WTC11 (cell line): Measurements from ENCODE around the gene APOE. TPM values are rescaled to one million over a fixed set of nuclear protein-coding genes. Genes with fewer than 3 reads are reported as not detected.
A peak's percentile ranks its signal among the peaks of the same experiment; 100 is the strongest.
"Not testable (repeated sequence)": the region's sequence is repeated elsewhere in the genome, so short reads cannot be mapped to it uniquely, and the experiment has no call there.

Experiments used
- ATAC-seq: fragments of 200-7000 bp; cut with Tn5 transposase; 2 replicates; pipeline ENCODE4 v1.10.0; 2021; ENCODE audit warnings: mild to moderate bottlenecking, moderate library complexity
- CTCF ChIA-PET: fragments of 300-600 bp; sonication (Branson Sonifier 250); formaldehyde crosslinking; loops from one replicate; lab custom pipeline; 2021; ENCODE audit warnings: antibody characterized with exemption; lab: Charles Lee
- POLR2A ChIA-PET: fragments of 350-600 bp; sonication (Branson Sonifier 250); formaldehyde crosslinking; loops from one replicate; lab custom pipeline; 2021; ENCODE audit warnings: antibody characterized with exemption; lab: Charles Lee
- DNase-seq: peaks from one replicate; pipeline ENCODE4 v3.0.0; 2021; ENCODE audit warnings: low spot score
- H3K27ac Mint-ChIP-seq: 2 replicates; pipeline ENCODE4 v1.8.0; 2021; ENCODE audit warnings: mixed read lengths
- H3K27me3 Mint-ChIP-seq: 2 replicates; pipeline ENCODE4 v1.8.0; 2021; ENCODE audit warnings: low read depth, mild to moderate bottlenecking, moderate library complexity, mixed read lengths
- H3K36me3 Mint-ChIP-seq: 2 replicates; pipeline ENCODE4 v1.8.0; 2021; ENCODE audit warnings: mixed read lengths
- H3K4me1 Mint-ChIP-seq: 2 replicates; pipeline ENCODE4 v1.8.0; 2022; ENCODE audit warnings: mixed read lengths
- H3K4me3 Mint-ChIP-seq: 2 replicates; pipeline ENCODE4 v1.8.0; 2021; ENCODE audit warnings: mild to moderate bottlenecking, moderate library complexity, mixed read lengths
- H3K9me3 Mint-ChIP-seq: 2 replicates; pipeline ENCODE4 v1.8.0; 2021; ENCODE audit warnings: mixed read lengths
- CREM ChIP-seq: sonication (generic); formaldehyde crosslinking; IDR thresholded peaks from 2 replicates; pipeline ENCODE4 v1.8.1; 2022; ENCODE audit warnings: mild to moderate bottlenecking, missing genetic modification reagents, moderate library complexity
- CTCF ChIP-seq: fragments of 200-600 bp; IDR thresholded peaks from 2 replicates; pipeline ENCODE4 v1.8.0; 2022; ENCODE audit warnings: antibody characterized with exemption
- FOXP1 ChIP-seq: sonication (generic); formaldehyde crosslinking; IDR thresholded peaks from 2 replicates; pipeline ENCODE4 v1.8.0; 2022; ENCODE audit warnings: missing genetic modification reagents, mild to moderate bottlenecking, moderate library complexity, borderline replicate concordance
- GABPB1 ChIP-seq: sonication (generic); formaldehyde crosslinking; IDR thresholded peaks from 2 replicates; pipeline ENCODE4 v1.8.1; 2023; ENCODE audit warnings: mild to moderate bottlenecking, missing genetic modification reagents
- NFYB ChIP-seq: sonication (generic); formaldehyde crosslinking; conservative IDR thresholded peaks from 2 replicates; pipeline ENCODE4 v1.8.0; 2022; ENCODE audit warnings: low read depth, missing genetic modification reagents
- TP53 ChIP-seq: sonication (generic); formaldehyde crosslinking; IDR thresholded peaks from 2 replicates; pipeline ENCODE4 v1.8.1; 2023; ENCODE audit warnings: mild to moderate bottlenecking, missing genetic modification reagents
- ZNF121 ChIP-seq: sonication (generic); formaldehyde crosslinking; IDR thresholded peaks from 2 replicates; pipeline ENCODE4 v1.8.0; 2023; ENCODE audit warnings: missing genetic modification reagents
- ZNF263 ChIP-seq: sonication (generic); formaldehyde crosslinking; IDR thresholded peaks from 2 replicates; pipeline ENCODE4 v1.8.1; 2022; ENCODE audit warnings: low read depth, mild to moderate bottlenecking, moderate library complexity, missing genetic modification reagents
- total RNA-seq: library from RNA; stranded (reverse); gene quantifications from 3 replicates; pipeline ENCODE4 v1.2.3, GENCODE V29; 2021
- TF ChIP-seq, protein P1 (sequence below): sonication (generic); formaldehyde crosslinking; IDR thresholded peaks from 2 replicates; pipeline ENCODE4 v1.8.0; 2022; ENCODE audit warnings: mild to moderate bottlenecking, missing genetic modification reagents
- TF ChIP-seq, protein P2 (sequence below): sonication (generic); formaldehyde crosslinking; IDR thresholded peaks from 2 replicates; pipeline ENCODE4 v1.8.1; 2023; ENCODE audit warnings: mild to moderate bottlenecking, moderate library complexity, missing genetic modification reagents

APOE gene
- total RNA-seq, 1 experiment from 2014 or later = 824 TPM

DNA sequence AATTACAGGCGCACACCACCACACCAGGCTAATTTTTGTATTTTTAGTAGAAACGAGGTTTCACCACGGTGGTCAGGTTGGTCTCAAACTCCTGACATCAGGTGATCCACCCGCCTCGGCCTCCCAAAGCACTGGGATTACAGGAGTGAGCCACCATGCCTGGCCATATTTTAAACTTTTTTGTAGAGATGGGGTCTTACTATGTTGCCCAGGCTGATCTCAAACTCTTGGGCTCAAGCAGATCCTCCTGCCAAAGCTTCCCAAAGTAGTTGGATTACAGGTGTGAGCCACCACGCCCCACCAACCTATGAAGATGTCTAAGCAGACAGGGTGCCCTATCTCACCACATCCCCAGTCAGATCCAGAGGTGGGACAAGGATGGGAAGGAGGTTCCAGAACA lies 6.3 kb downstream of the APOE start:
- not testable (repeated sequence) for H3K27me3 Mint-ChIP-seq, H3K4me3 Mint-ChIP-seq, H3K27ac Mint-ChIP-seq
- H3K36me3 Mint-ChIP-seq = peaks cover 10% of the 10 kb centered on the region
- CTCF ChIA-PET = interaction anchor here (0.9 to 1.5 kb wide), 6 partner anchors 8 to 255 kb away, joined by 3 to 8 read pairs (median 3); partner anchors contain the start of gene CLPTM1
- H3K4me1 Mint-ChIP-seq = peaks cover 37% of the 10 kb centered on the region
- TF ChIP-seq ZNF121 (CRISPR knock-in tag) = peak; percentile 89
- TF ChIP-seq, all 79 proteins: peak for 1; not testable (repeated sequence) for 78
- POLR2A ChIA-PET = interaction anchor here (0.7 to 1.5 kb wide), 2 partner anchors 43 to 214 kb away, joined by 3 to 5 read pairs; partner anchors contain the start of gene CLPTM1
- not testable (repeated sequence) for DNase-seq, H3K9me3 Mint-ChIP-seq, ATAC-seq

GRCh38 chr19:44912854-44913253 lies 7.3 kb downstream of the APOE start:
- peak; percentile 55; the same call in 1 of the 2 replicates for TF ChIP-seq ZNF121 (CRISPR knock-in tag)
- peak; percentile 91 for TF ChIP-seq GABPB1 (CRISPR knock-in tag)
- TF ChIP-seq CTCF = no peak
- no peak for TF ChIP-seq TP53 (CRISPR knock-in tag)
- H3K4me1 Mint-ChIP-seq = peaks cover 35% of the 10 kb centered on the region
- ATAC-seq (no peak), DNase-seq (no peak)
- CTCF ChIA-PET = interaction anchor here (0.6 to 1.4 kb wide), 5 partner anchors 9 to 204 kb away, joined by 3 to 6 read pairs (median 3); no protein-coding TSS in a partner anchor
- peaks cover 10% of the 10 kb centered on the region for H3K36me3 Mint-ChIP-seq
- no peaks in the 10 kb centered on the region; the same call in 1 of the 2 replicates for H3K27me3 Mint-ChIP-seq
- H3K27ac Mint-ChIP-seq = peak overlapping the region; percentile 69
- H3K4me3 Mint-ChIP-seq = no peak overlapping the region; the same call in 1 of the 2 replicates
- POLR2A ChIA-PET = interaction anchor here (1.2 kb wide), 1 partner anchor 64 kb away, joined by 8 read pairs; no protein-coding TSS in a partner anchor
- H3K9me3 Mint-ChIP-seq = no peaks in the 10 kb centered on the region

DNA sequence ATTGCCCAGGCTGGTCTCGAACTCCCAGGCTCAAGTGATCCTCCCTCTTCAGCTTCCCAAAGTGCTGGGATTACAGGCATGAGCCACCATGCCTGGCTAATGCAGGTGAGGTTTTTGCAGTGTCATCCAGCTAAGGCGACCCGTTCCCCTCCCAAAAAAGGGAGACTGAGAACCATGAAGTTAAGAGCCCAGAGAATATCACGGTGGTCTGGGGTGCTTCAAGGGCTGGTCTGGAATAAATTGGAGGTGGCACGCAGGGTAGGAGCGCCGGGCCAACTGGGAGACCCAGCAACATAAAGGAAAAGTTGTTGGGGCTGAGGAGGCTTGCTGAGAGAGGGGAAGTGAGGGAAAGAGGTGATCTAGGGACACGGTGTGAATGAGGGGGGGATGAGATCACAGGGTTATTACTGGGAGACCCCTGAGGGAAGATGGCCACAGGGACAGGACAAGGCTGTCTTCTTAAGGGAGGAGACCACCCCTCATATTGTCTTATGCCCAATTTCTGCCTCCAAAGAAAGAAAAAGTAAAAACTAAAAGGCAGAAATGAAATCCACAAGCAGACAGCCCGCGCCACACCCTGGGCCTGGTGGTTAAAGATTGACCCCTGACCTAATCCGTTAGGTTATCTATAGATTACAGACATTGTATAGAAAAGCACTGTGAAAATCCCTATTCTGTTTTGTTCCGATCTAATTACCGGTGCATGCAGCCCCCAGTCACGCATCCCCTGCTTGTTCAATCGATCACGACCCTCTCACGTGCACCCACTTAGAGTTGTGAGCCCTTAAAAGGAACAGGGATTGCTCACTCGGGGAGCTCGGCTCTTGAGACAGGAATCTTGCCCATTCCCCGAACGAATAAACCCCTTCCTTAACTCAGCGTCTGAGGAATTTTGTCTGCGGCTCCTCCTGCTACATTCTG lies 8.2 kb downstream of the APOE start:
- 0 out of 2 replicates have a peak, but pooled peaks have one; percentile 38 for TF ChIP-seq ZNF121 (CRISPR knock-in tag)
- Mint-ChIP-seq H3K4me1 (peaks cover 33% of the 10 kb centered on the region), H3K27ac (peak overlapping the region; percentile 99), H3K4me3 (peak overlapping the region; percentile 98)
- not testable (repeated sequence) for H3K9me3 Mint-ChIP-seq, ATAC-seq, H3K27me3 Mint-ChIP-seq, H3K36me3 Mint-ChIP-seq, DNase-seq
- POLR2A ChIA-PET = interaction anchor here (1.2 to 1.4 kb wide), 2 partner anchors 41 to 65 kb away, joined by 3 to 8 read pairs; no protein-coding TSS in a partner anchor
- CTCF ChIA-PET = interaction anchor here (0.6 to 1.6 kb wide), 5 partner anchors 9 to 203 kb away, joined by 3 to 7 read pairs (median 5); no protein-coding TSS in a partner anchor

DNA sequence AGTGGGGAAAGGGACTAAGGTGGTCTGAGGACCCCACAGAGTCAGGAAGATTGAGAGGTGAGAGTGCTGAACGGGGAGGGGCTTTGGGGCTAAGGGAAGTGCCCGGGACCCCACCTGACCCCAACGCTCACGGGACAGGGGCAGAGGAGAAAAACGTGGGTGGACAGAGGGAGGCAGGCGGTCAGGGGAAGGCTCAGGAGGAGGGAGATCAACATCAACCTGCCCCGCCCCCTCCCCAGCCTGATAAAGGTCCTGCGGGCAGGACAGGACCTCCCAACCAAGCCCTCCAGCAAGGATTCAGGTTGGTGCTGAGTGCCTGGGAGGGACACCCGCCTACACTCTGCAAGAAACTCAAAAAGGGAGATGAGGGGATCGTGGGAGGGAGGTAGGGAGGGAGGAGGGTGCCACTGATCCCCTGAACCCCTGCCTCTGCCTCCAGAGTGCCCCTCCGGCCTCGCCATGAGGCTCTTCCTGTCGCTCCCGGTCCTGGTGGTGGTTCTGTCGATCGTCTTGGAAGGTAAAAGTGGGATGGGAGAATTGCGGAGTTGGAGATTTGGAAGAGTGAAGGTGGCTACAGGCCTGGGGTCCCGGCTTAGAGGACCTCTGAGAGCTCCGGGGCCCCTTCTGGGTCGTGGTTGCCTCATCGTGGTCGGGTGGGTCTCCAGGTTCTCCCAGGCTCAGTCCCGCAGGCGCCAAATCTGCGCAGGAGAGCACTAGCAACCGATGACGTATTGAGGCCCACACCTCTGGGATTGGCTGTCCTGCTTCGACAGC lies 9.0 kb downstream of the APOE start, which contains the start of gene APOC1:
Gene APOC1 (plus strand): TSS at position 176 of the 774 bp plus-strand sequence. CDS start 284 bp downstream, at position 460.
- not testable (repeated sequence) for H3K36me3 Mint-ChIP-seq, H3K27me3 Mint-ChIP-seq, H3K9me3 Mint-ChIP-seq
- peak within 1 kb of the TSS; percentile 99 for H3K27ac Mint-ChIP-seq
- peak; percentile 92 for DNase-seq
- POLR2A ChIA-PET = interaction anchor here (0.7 to 1.4 kb wide), 4 partner anchors 10 to 68 kb away, joined by 3 to 15 read pairs (median 6); partner anchors contain the start of gene APOE
- TF ChIP-seq FOXP1 (CRISPR knock-in tag) (0 out of 2 replicates have a peak, but pooled peaks have one; percentile 4), CREM (peak; percentile 88; the same call in 1 of the 2 replicates), NFYB (CRISPR knock-in tag) (peak; percentile 98), ZNF263 (peak; percentile 77)
- TF ChIP-seq, protein P1, sequence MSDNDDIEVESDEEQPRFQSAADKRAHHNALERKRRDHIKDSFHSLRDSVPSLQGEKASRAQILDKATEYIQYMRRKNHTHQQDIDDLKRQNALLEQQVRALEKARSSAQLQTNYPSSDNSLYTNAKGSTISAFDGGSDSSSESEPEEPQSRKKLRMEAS (CRISPR knock-in tag) = peak; percentile 38; the same call in 1 of the 2 replicates
- TF ChIP-seq, protein P2, sequence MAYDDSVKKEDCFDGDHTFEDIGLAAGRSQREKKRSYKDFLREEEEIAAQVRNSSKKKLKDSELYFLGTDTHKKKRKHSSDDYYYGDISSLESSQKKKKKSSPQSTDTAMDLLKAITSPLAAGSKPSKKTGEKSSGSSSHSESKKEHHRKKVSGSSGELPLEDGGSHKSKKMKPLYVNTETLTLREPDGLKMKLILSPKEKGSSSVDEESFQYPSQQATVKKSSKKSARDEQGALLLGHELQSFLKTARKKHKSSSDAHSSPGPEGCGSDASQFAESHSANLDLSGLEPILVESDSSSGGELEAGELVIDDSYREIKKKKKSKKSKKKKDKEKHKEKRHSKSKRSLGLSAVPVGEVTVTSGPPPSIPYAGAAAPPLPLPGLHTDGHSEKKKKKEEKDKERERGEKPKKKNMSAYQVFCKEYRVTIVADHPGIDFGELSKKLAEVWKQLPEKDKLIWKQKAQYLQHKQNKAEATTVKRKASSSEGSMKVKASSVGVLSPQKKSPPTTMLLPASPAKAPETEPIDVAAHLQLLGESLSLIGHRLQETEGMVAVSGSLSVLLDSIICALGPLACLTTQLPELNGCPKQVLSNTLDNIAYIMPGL = 0 out of 2 replicates have a peak, but pooled peaks have one; percentile 55
- TF ChIP-seq, all 79 proteins: peak for 6; not testable (repeated sequence) for 73
- ATAC-seq = peak; percentile 93
- Mint-ChIP-seq H3K4me1 (peaks cover 33% of the 10 kb centered on the region), H3K4me3 (peak within 1 kb of the TSS; percentile 98)
- CTCF ChIA-PET = interaction anchor here (0.8 to 1.6 kb wide), 9 partner anchors 10 to 212 kb away, joined by 3 to 7 read pairs (median 3); no protein-coding TSS in a partner anchor
